Activated CD8-positive, alpha-beta memory T cell treated with anti-CD3 and anti-CD28 coated beads, Interleukin-2, amount 10 ng/mL, durations not matched to agents 7 days and 5 days (primary cell): ENCODE data around the gene POMGNT2. TPM values are rescaled to one million over a fixed set of nuclear protein-coding genes. Genes with fewer than 3 reads are reported as not detected.

Experiments used
- ATAC-seq: fragments of 150-1000 bp; cut with Tn5 transposase; one replicate; pipeline ENCODE4 v1.10.0; 2021; ENCODE audit warnings: moderate library complexity
- CTCF ChIA-PET: fragments of 350-600 bp; sonication (Branson Sonifier 250); formaldehyde crosslinking; loops from one replicate; lab custom pipeline; 2021; ENCODE audit warnings: antibody characterized with exemption; lab: Charles Lee
- DNase-seq: peaks from one replicate; pipeline ENCODE4 v3.0.0-alpha.2; 2020
- H3K27ac Mint-ChIP-seq: one replicate; pipeline ENCODE4 v1.8.0; 2021; ENCODE audit warnings: mild to moderate bottlenecking, mixed read lengths
- H3K27me3 Mint-ChIP-seq: one replicate; pipeline ENCODE4 v1.8.0; 2021; ENCODE audit warnings: mixed read lengths
- H3K36me3 Mint-ChIP-seq: one replicate; pipeline ENCODE4 v1.8.0; 2021; ENCODE audit warnings: mild to moderate bottlenecking, mixed read lengths
- H3K4me1 Mint-ChIP-seq: one replicate; pipeline ENCODE4 v1.8.0; 2021; ENCODE audit warnings: mixed read lengths
- H3K4me3 Mint-ChIP-seq: one replicate; pipeline ENCODE4 v1.8.0; 2021; ENCODE audit warnings: mild to moderate bottlenecking, moderate library complexity, mixed read lengths
- H3K9me3 Mint-ChIP-seq: one replicate; pipeline ENCODE4 v1.8.0; 2022; ENCODE audit warnings: low read depth, mixed read lengths
- total RNA-seq, 2 experiments: library from RNA; stranded (reverse); gene quantifications; one replicate each; pipeline ENCODE4 v1.2.3, GENCODE V29; 2021

POMGNT2 gene
- total RNA-seq, 2 experiments from 2014 or later, result 6.9 to 9.0 TPM

DNA sequence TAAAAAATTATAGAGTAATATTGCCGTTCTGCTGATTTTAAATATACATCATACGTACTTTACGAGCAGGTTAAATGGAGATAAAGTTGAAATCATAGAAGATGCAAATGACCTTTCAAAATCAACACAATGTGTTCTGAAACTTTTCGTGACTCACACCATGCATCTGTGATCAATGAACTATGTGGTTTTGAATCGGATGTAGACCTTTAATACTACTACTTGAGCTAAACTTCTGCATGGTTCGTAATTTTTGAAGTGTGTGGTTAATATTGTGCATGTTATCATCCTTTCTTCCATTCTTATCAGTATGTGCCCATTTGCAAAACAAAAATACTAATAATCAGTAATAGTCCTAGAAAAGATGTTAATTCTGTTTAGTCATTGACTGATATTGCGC is 67.9 kb downstream of the POMGNT2 start:
- Mint-ChIP-seq H3K36me3 (no peaks in the 10 kb centered on the region), H3K27ac (no peak overlapping the region), H3K4me3 (no peak overlapping the region), H3K4me1 (peaks cover 11% of the 10 kb centered on the region), H3K9me3 (no peaks in the 10 kb centered on the region), H3K27me3 (peaks cover 5% of the 10 kb centered on the region)
- ATAC-seq, result no peak
- CTCF ChIA-PET, result no interaction called here
- peak; percentile 16 for DNase-seq

DNA sequence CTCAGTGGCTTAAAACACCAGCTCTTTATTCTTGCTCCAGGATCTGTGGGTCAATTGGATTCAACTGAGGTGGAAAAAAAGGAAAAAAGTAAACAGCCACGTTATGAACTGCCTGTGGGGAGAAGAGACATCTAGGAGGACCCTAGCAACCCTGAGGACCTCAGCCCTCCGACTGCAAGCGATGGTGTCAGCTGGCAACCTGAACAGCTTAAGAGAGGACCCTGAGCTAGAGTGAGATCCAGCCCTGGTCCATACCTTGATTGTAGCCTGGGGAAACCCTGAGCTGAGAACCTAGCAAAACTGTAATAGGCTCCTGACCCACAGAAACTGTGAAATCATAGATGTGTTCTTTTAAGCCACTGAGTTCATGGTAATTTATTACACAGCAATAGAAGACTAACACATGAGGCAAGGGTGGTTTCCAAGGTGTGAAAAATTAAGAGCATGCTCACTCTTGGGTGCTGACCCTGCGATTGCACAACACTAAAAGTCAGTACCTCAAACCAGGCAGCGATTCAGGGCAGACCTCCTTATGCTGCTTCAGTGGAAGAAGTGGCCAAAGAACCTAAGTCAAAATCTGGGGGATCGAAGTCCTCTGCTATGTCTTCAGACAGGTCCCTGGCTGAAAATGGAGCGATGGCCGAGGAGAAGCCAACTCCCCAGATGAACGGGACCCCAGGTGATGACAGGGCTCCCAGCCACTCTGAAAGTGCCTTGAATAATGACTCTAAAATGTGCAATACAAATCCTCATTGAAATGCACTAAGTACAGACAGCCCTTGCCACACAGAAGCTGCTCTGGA is 69.1 kb downstream of the POMGNT2 start:
- Mint-ChIP-seq H3K9me3 (no peaks in the 10 kb centered on the region), H3K27me3 (peaks cover 5% of the 10 kb centered on the region), H3K4me1 (peaks cover 11% of the 10 kb centered on the region), H3K4me3 (no peak overlapping the region), H3K36me3 (no peaks in the 10 kb centered on the region), H3K27ac (no peak overlapping the region)
- CTCF ChIA-PET, result no interaction called here
- no peak for ATAC-seq
- DNase-seq, result peak; percentile 39

DNA sequence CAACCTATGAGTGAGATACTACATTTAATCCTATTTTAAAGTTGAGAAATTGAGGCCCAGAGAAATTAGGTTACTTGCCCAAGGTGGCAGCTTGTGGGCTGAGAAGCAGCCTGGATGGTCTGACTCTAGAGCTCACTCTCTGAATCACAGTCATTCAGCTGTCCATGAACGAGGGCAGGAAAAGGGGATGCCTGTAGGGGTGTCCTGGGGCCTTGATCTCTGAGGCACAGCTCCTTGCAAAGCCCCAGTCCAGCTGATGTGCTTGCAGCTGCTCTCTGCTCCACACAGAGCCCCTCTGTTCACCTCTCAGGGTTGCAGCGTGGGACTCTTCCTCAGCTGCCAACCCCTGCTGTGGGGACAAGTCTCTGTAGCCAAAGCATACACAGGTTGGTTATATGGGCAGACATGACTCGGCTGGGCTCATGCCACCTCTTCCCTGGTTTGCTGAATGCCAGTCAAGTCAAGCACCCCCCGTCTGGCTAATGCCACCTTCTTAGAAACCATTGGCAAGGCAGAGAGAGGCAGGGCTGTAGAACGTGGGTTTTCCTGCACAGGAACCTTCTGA is 70.0 kb downstream of the POMGNT2 start:
- DNase-seq (peak; percentile 36), ATAC-seq (no peak)
- CTCF ChIA-PET, result interaction anchor here (0.8 kb wide), 1 partner anchor 11 kb away, joined by 4 read pairs; no protein-coding TSS in a partner anchor
- H3K36me3 Mint-ChIP-seq, result no peaks in the 10 kb centered on the region
- peaks cover 11% of the 10 kb centered on the region for H3K4me1 Mint-ChIP-seq
- H3K27me3 Mint-ChIP-seq, result peaks cover 5% of the 10 kb centered on the region
- no peaks in the 10 kb centered on the region for H3K9me3 Mint-ChIP-seq
- no peak overlapping the region for H3K27ac Mint-ChIP-seq
- H3K4me3 Mint-ChIP-seq, result no peak overlapping the region

DNA sequence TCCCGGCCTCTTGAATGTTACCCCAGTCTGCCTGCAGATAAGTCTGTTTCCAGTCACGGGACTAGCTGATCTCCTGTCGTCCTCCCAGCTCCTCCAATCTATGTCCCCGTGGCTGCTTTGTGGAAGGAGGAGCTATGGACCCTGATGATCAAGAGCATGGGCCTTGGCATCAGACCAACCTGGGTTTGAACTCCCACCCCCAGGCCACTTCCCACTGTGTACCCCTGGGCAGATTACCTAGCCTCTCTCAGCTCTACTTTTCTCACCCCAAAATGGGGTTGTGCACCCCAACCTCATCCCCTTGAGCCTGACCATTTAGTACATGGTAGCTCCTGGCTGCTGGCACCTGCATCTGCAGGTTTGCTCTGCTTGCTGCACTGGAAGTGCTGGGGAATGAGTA is 71.0 kb downstream of the POMGNT2 start:
- CTCF ChIA-PET, result interaction anchor here (0.7 kb wide), 1 partner anchor 13 kb away, joined by 3 read pairs; no protein-coding TSS in a partner anchor
- Mint-ChIP-seq H3K27ac (no peak overlapping the region), H3K4me3 (no peak overlapping the region)

DNA sequence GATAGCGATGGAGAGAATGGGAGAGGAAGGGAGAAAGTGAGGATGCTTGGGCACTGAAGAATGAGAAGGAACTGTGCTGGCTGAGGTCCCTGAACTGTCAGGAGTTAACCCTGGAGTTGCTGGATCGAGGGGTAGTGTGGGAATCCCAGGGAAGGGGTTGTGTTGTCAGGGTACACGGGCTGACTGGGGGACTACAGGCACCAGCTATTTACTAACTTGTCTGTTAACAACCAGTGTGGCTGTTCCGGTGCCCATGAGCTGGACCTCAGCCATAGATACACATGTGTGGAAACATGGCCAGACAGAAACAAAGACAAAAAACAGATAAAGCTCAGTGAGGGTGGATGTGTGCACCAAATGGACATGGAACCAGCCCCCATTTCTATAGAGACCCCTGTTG is 71.7 kb downstream of the POMGNT2 start:
- Mint-ChIP-seq H3K27ac (no peak overlapping the region), H3K4me3 (no peak overlapping the region), H3K4me1 (peaks cover 11% of the 10 kb centered on the region), H3K27me3 (peaks cover 5% of the 10 kb centered on the region), H3K9me3 (no peaks in the 10 kb centered on the region), H3K36me3 (no peaks in the 10 kb centered on the region)
- CTCF ChIA-PET, result interaction anchor here (0.7 kb wide), 1 partner anchor 12 kb away, joined by 3 read pairs; no protein-coding TSS in a partner anchor
- DNase-seq (peak; percentile 16), ATAC-seq (no peak)

More for the DNA sequence above, 71.0 kb downstream of the POMGNT2 start:
- DNase-seq (peak; percentile 23), ATAC-seq (no peak)
- peaks cover 5% of the 10 kb centered on the region for H3K27me3 Mint-ChIP-seq
- peaks cover 11% of the 10 kb centered on the region for H3K4me1 Mint-ChIP-seq
- no peaks in the 10 kb centered on the region for H3K9me3 Mint-ChIP-seq
- no peaks in the 10 kb centered on the region for H3K36me3 Mint-ChIP-seq

DNA sequence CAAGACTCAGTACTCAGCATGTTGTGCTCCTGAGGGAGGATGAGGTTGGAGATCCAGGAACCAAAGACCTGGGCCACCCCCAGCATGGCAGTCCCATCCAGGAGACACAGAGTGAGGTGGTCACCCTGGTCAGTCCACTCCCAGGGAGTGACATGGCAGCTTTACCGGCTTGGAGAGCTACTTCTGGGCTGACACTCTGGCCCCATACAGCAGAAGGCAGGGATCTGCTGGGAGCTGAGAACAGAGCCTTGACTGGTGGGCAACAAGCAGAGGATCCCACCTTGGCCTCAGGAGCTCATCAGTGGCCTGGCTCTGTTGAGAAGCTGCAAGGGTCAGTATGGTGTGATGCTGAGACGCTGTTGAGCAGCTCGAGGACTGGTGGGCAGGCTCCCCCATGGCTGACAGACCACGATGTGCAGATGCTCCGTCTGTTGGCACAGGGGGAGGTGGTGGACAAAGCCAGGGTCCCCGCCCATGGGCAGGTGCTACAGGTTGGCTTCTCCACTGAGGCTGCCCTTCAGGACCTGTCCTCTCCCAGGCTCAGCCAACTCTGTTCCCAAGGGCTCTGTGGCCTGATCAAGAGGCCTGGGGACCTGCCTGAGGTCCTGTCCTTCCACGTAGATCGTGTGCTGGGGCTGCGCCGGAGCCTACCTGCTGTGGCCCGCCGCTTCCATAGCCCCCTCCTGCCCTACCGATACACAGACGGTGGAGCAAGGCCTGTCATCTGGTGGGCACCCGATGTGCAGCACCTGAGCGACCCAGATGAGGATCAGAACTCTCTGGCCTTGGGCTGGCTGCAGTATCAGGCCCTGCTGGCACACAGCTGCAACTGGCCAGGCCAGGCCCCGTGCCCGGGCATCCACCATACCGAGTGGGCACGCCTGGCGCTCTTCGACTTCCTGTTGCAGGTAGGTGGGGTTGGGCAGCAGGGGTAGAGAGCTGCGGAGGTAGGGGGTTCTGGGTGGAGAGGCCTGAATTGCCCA is 72.9 kb downstream of the POMGNT2 start:
- no peaks in the 10 kb centered on the region for H3K36me3 Mint-ChIP-seq
- H3K27ac Mint-ChIP-seq, result no peak overlapping the region
- DNase-seq, result peak; percentile 23
- H3K4me3 Mint-ChIP-seq, result no peak overlapping the region
- no peak for ATAC-seq
- H3K27me3 Mint-ChIP-seq, result peaks cover 1% of the 10 kb centered on the region
- no peaks in the 10 kb centered on the region for H3K9me3 Mint-ChIP-seq
- peaks cover 3% of the 10 kb centered on the region for H3K4me1 Mint-ChIP-seq
- CTCF ChIA-PET, result no interaction called here

DNA sequence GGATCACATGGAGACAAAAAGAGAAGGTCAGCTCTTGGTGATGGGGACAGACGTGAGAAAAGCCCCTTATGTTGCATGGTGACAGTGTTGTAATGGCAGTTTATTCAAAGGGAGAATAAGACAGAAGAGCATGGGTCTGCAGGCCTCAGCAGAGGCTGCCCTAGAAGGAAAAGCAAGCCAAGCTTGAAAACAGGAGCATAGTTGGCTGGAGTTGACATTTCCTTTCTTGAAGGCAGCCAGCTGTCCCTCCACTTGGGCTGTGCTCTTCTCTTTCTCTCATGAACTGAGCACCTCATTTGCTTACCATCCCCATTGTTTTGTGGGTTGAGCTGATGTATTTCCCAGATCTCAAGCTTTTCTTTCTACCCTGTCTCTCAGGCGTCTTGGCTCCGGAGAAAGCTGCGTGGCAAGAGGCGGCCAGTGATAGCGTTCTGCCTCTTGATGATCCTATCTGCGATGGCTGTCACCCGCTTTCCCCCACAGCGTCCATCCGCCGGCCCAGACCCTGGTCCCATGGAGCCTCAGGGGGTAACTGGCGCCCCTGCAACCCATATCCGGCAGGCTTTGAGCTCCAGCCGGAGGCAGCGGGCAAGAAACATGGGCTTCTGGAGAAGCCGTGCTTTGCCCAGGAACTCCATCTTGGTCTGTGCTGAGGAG is 73.9 kb downstream of the POMGNT2 start:
- CTCF ChIA-PET, result no interaction called here
- H3K4me3 Mint-ChIP-seq, result no peak overlapping the region

DNA sequence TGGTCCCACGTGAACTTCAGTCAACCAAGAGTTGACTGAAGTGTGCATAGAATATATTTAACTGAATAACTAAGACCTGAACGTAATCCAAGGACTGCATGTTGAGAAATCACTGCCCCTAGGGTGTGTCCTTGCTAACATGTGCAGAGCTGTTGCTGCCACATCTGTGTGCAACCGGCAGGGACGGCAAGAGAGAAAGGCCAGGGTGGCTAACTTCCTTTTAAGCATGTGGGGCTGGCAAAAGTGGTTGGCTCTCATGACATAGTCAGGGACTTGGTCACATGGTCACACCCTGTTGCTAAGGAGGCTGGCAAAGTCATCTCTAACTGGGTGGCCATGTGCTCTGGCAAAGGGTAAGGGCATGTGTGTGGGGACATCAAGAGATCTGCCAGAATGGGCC is 74.4 kb downstream of the POMGNT2 start:
- Mint-ChIP-seq H3K36me3 (no peaks in the 10 kb centered on the region), H3K27me3 (no peaks in the 10 kb centered on the region), H3K4me1 (no peaks in the 10 kb centered on the region), H3K4me3 (no peak overlapping the region), H3K27ac (no peak overlapping the region), H3K9me3 (no peaks in the 10 kb centered on the region)
- ATAC-seq (no peak), DNase-seq (peak; percentile 27)
- CTCF ChIA-PET, result no interaction called here

More for the DNA sequence above, 73.9 kb downstream of the POMGNT2 start:
- DNase-seq (peak; percentile 5), ATAC-seq (no peak)
- Mint-ChIP-seq H3K27ac (no peak overlapping the region), H3K9me3 (no peaks in the 10 kb centered on the region), H3K36me3 (no peaks in the 10 kb centered on the region), H3K27me3 (no peaks in the 10 kb centered on the region), H3K4me1 (no peaks in the 10 kb centered on the region)

DNA sequence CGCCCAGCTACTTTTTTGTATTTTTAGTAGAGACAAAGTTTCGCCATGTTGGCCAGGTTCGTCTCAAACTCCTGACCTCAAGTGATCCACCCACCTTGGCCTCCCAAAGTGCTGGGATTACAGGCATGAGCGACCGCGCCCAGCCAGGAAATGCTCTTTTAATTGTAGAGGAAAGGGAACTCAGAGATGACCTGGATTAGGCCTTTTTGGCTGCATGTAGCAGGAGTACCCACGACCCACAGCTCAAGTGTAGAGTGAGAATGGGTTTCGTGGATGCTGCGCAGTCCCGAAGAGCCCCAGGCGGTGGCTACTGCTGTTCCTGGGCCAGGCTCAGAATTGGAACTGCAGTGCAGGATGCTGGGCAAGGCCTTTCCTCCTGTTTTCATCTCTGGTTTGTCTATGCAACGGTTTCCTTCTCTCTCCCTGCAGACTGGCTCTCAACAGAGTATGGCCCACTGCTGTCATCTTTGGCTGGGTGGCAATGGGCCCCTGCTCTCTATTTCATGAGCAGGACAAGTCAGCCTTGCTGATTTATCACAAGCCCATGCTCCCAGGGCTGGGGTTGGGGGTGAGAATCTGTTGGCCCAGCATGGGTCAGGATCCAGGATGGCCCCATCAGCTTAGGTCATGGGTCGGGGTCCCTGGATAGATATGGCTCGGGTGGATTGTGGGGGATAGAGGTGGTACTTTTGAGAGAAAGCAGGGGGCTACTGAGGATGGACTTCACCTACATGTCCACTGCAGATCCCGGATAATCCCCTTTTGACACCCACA is 75.5 kb downstream of the POMGNT2 start:
- Mint-ChIP-seq H3K9me3 (no peaks in the 10 kb centered on the region), H3K27ac (no peak overlapping the region), H3K4me3 (no peak overlapping the region), H3K4me1 (no peaks in the 10 kb centered on the region), H3K36me3 (no peaks in the 10 kb centered on the region), H3K27me3 (no peaks in the 10 kb centered on the region)
- DNase-seq, result peak; percentile 9
- CTCF ChIA-PET, result no interaction called here
- ATAC-seq, result no peak

Other genes with a start within 250 kb of the POMGNT2 start
- gene CYP8B1, start 230.2 kb downstream of the POMGNT2 start, total RNA-seq, result not detected
- under 1 TPM in 1 of 2 experiments, not detected in 1; 0.47 TPM for gene ZNF662, start 199.9 kb downstream of the POMGNT2 start, total RNA-seq
- gene GASK1A, start 126.8 kb downstream of the POMGNT2 start, total RNA-seq, result not detected
- 10 to 100 TPM; 47.7 to 57.2 TPM for gene SNRK, start 180.5 kb upstream of the POMGNT2 start, total RNA-seq